ENCODE results near the gene MAPT. TPM values are rescaled to one million over a fixed set of nuclear protein-coding genes. Genes with fewer than 3 reads are reported as not detected.
"Not testable (repeated sequence)": the region's sequence is repeated elsewhere in the genome, so short reads cannot be mapped to it uniquely, and the experiment has no call there.

Gene MAPT
- total RNA-seq, 1 experiment from 2014 or later: 1.6 TPM

DNA sequence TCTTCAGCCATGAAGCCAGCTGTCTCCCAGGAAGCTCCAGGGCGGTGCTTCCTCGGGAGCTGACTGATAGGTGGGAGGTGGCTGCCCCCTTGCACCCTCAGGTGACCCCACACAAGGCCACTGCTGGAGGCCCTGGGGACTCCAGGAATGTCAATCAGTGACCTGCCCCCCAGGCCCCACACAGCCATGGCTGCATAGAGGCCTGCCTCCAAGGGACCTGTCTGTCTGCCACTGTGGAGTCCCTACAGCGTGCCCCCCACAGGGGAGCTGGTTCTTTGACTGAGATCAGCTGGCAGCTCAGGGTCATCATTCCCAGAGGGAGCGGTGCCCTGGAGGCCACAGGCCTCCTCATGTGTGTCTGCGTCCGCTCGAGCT lies 118.8 kb downstream of the MAPT start:
- Mint-ChIP-seq H3K27ac (ENCODE audit: unreplicated experiment) (no peak overlapping the region), H3K9me3 (ENCODE audit: low read depth, unreplicated experiment) (no peaks in the 10 kb centered on the region), H3K4me1 (ENCODE audit: low read depth, unreplicated experiment) (no peaks in the 10 kb centered on the region), H3K27me3 (ENCODE audit: unreplicated experiment) (peaks cover 58% of the 10 kb centered on the region), H3K4me3 (ENCODE audit: low read depth, unreplicated experiment) (no peak overlapping the region), H3K36me3 (ENCODE audit: insufficient read depth, unreplicated experiment) (no peaks in the 10 kb centered on the region)
- no TSS peak for BruUV-seq (replicated peaks)
- CTCF ChIA-PET: interaction anchor here (0.5 to 1.2 kb wide), 3 partner anchors 23 to 180 kb away, joined by 3 to 6 read pairs (median 4); partner anchors contain the start of gene KANSL1
- TF ChIP-seq, protein P1, sequence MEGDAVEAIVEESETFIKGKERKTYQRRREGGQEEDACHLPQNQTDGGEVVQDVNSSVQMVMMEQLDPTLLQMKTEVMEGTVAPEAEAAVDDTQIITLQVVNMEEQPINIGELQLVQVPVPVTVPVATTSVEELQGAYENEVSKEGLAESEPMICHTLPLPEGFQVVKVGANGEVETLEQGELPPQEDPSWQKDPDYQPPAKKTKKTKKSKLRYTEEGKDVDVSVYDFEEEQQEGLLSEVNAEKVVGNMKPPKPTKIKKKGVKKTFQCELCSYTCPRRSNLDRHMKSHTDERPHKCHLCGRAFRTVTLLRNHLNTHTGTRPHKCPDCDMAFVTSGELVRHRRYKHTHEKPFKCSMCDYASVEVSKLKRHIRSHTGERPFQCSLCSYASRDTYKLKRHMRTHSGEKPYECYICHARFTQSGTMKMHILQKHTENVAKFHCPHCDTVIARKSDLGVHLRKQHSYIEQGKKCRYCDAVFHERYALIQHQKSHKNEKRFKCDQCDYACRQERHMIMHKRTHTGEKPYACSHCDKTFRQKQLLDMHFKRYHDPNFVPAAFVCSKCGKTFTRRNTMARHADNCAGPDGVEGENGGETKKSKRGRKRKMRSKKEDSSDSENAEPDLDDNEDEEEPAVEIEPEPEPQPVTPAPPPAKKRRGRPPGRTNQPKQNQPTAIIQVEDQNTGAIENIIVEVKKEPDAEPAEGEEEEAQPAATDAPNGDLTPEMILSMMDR (IDR thresholded peaks at IDR 0.05; ENCODE audit: unreplicated experiment): no peak
- intact Hi-C loops (cut with micrococcal nuclease; ENCODE audit: unreplicated experiment): no loop called here
- DNase-seq: no peak

DNA sequence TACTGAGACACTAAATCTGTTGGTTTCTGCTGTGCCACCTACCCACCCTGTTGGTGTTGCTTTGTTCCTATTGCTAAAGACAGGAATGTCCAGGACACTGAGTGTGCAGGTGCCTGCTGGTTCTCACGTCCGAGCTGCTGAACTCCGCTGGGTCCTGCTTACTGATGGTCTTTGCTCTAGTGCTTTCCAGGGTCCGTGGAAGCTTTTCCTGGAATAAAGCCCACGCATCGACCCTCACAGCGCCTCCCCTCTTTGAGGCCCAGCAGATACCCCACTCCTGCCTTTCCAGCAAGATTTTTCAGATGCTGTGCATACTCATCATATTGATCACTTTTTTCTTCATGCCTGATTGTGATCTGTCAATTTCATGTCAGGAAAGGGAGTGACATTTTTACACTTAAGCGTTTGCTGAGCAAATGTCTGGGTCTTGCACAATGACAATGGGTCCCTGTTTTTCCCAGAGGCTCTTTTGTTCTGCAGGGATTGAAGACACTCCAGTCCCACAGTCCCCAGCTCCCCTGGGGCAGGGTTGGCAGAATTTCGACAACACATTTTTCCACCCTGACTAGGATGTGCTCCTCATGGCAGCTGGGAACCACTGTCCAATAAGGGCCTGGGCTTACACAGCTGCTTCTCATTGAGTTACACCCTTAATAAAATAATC lies 119.3 kb downstream of the MAPT start:
- intact Hi-C loops (cut with micrococcal nuclease; ENCODE audit: unreplicated experiment): no loop called here
- Mint-ChIP-seq H3K9me3 (ENCODE audit: low read depth, unreplicated experiment) (no peaks in the 10 kb centered on the region), H3K36me3 (ENCODE audit: insufficient read depth, unreplicated experiment) (no peaks in the 10 kb centered on the region), H3K27me3 (ENCODE audit: unreplicated experiment) (peaks cover 58% of the 10 kb centered on the region), H3K4me1 (ENCODE audit: low read depth, unreplicated experiment) (no peaks in the 10 kb centered on the region), H3K4me3 (ENCODE audit: low read depth, unreplicated experiment) (no peak overlapping the region), H3K27ac (ENCODE audit: unreplicated experiment) (no peak overlapping the region)
- no TSS peak for BruUV-seq (replicated peaks)
- TF ChIP-seq, protein P1 (IDR thresholded peaks at IDR 0.05; ENCODE audit: unreplicated experiment): no peak
- CTCF ChIA-PET: interaction anchor here (1.2 kb wide), 1 partner anchor 179 kb away, joined by 3 read pairs; the partner anchor contains the start of gene KANSL1
- DNase-seq: no peak

DNA sequence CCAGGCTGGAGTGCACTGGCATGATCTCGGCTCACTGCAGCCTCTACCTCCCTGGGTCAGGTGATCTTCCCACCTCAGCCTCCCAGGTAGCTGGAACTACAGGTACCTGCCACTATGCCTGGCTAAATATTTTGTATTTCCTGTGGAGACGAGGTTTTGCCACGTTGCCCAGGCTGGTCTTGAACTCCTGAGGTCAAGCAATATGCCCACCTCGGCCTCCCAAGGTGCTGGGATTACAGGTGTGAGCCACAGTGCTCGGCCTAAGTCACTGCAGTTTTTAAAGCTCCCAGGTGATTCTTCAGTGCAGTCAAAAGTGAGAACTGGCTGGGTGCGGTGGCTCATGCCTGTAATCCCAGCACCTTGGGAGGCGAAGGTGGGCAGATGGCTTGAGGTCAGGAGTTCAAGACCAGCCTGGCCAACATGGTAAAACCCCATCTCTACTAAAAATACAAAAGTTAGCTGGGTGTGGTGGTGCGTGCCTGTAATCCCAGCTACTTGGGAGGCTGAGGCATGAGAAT lies 125.1 kb downstream of the MAPT start:
- CTCF ChIA-PET: interaction anchor here (0.7 kb wide), 1 partner anchor 64 kb away, joined by 4 read pairs; no protein-coding TSS in a partner anchor
- BruUV-seq (replicated peaks): not testable (repeated sequence)

DNA sequence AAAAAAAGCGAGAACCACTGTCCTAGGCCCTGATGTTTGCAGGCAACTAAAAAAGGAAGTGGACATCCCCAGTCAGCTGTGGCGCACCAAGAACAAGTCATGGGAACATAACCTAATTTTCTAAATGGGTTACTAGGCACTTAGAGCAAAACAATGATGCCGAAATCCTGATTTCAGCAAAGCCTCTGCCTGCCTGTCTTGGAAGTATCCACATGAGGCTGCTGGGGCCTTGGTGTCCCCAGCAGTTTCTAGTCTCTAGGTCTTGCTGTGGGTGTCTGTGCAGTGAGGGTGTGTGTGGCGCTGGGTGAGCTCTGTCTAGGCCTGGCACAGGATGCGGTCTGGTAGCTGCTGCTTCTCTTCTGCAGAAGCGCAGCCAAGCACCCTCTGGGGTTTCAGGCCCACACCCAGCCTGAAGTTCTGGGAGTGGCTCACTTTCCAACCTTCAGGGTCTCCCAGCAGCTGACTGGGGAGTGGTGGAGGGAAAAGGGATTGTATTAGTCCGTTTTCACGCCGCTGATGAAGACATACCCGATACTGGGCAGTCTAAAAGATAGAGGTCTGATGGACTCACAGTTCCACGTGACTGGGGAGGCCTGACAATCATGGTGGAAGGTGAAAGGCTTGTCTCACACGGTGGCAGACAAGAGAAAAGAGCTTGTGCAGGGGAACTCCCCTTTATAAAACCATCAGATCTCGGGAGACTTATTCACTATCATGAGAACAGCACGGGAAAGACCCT lies 125.8 kb downstream of the MAPT start:
- H3K4me3 Mint-ChIP-seq (ENCODE audit: low read depth, unreplicated experiment): no peak overlapping the region
- TF ChIP-seq, protein P1 (IDR thresholded peaks at IDR 0.05; ENCODE audit: unreplicated experiment): no peak
- peaks cover 11% of the 10 kb centered on the region for H3K36me3 Mint-ChIP-seq (ENCODE audit: insufficient read depth, unreplicated experiment)
- no peaks in the 10 kb centered on the region for H3K4me1 Mint-ChIP-seq (ENCODE audit: low read depth, unreplicated experiment)
- no peaks in the 10 kb centered on the region for H3K27me3 Mint-ChIP-seq (ENCODE audit: unreplicated experiment)
- BruUV-seq (replicated peaks): no TSS peak
- no peak overlapping the region for H3K27ac Mint-ChIP-seq (ENCODE audit: unreplicated experiment)
- no peak for DNase-seq
- intact Hi-C loops (cut with micrococcal nuclease; ENCODE audit: unreplicated experiment): no loop called here
- no peaks in the 10 kb centered on the region for H3K9me3 Mint-ChIP-seq (ENCODE audit: low read depth, unreplicated experiment)
- CTCF ChIA-PET: interaction anchor here (0.6 to 0.7 kb wide), 2 partner anchors 13 to 63 kb away, joined by 3 to 4 read pairs; no protein-coding TSS in a partner anchor

More for the DNA sequence above, 125.1 kb downstream of the MAPT start:
- H3K4me3 Mint-ChIP-seq (ENCODE audit: low read depth, unreplicated experiment); H3K27me3 Mint-ChIP-seq (ENCODE audit: unreplicated experiment); H3K27ac Mint-ChIP-seq (ENCODE audit: unreplicated experiment); DNase-seq; H3K36me3 Mint-ChIP-seq (ENCODE audit: insufficient read depth, unreplicated experiment); intact Hi-C loops (cut with micrococcal nuclease; ENCODE audit: unreplicated experiment); H3K9me3 Mint-ChIP-seq (ENCODE audit: low read depth, unreplicated experiment); H3K4me1 Mint-ChIP-seq (ENCODE audit: low read depth, unreplicated experiment): not testable (repeated sequence)

Measured in Calu3 (cell line).